OCI-LY7 (cell line): Measurements from ENCODE around the gene GRIPAP1. TPM values are rescaled to one million over a fixed set of nuclear protein-coding genes. Genes with fewer than 3 reads are reported as not detected.

ENCODE experiments used
- BruUV-seq: library from RNA; stranded (reverse); fragments of 400-500 nt; replicated peaks from 2 replicates; lab custom pipeline; 2021; lab: Mats Ljungman, UMichigan
- CTCF ChIA-PET: fragments of 300-600 bp; sonication (Branson Sonifier 250); formaldehyde crosslinking; loops from one replicate; lab custom pipeline; 2022; ENCODE audit warnings: antibody characterized with exemption; ENCODE audit not compliant: unreplicated experiment; lab: Charles Lee
- POLR2A ChIA-PET: fragments of 300-600 bp; sonication (Branson Sonifier 250); formaldehyde crosslinking; loops from one replicate; lab custom pipeline; 2022; ENCODE audit warnings: antibody characterized with exemption; lab: Charles Lee
- DNase-seq: peaks from one replicate; pipeline ENCODE4 v3.0.0-alpha.2; 2015; ENCODE audit warnings: low spot score
- H2AFZ ChIP-seq: fragments of 200-600 bp; sonication (generic), shearing (Covaris generic); 2 replicates; pipeline ENCODE4 v1.6.1; 2014; ENCODE audit warnings: mild to moderate bottlenecking, antibody characterized with exemption, low read length, moderate library complexity
- H3K27ac ChIP-seq: fragments of 200-600 bp; sonication (generic); 2 replicates; pipeline ENCODE4 v1.5.1; 2014; ENCODE audit warnings: mixed run types, low read depth, mild to moderate bottlenecking, moderate library complexity, low read length, inconsistent platforms; ENCODE audit not compliant: poor library complexity, severe bottlenecking
- H3K36me3 ChIP-seq: fragments of 200-600 bp; sonication (generic); 2 replicates; pipeline ENCODE4 v1.6.1; 2014; ENCODE audit warnings: mild to moderate bottlenecking, antibody characterized with exemption, low read length, moderate library complexity, mixed read lengths; ENCODE audit not compliant: insufficient read depth
- H3K4me1 ChIP-seq: fragments of 200-600 bp; sonication (generic); 2 replicates; pipeline ENCODE4 v1.5.1; 2014; ENCODE audit warnings: mild to moderate bottlenecking, low read length; ENCODE audit not compliant: insufficient read depth, poor library complexity, severe bottlenecking
- H3K4me2 ChIP-seq: fragments of 200-600 bp; sonication (generic); 2 replicates; pipeline ENCODE4 v1.6.1; 2014; ENCODE audit warnings: mild to moderate bottlenecking, low read length
- H3K4me3 ChIP-seq: fragments of 200-600 bp; sonication (generic); 2 replicates; pipeline ENCODE4 v1.5.1; 2014; ENCODE audit warnings: mild to moderate bottlenecking, low read depth, low read length; ENCODE audit not compliant: poor library complexity, severe bottlenecking
- H3K79me2 ChIP-seq: fragments of 200-600 bp; sonication (generic); 2 replicates; pipeline ENCODE4 v1.6.1; 2016; ENCODE audit warnings: low read depth, mild to moderate bottlenecking, low read length, moderate library complexity, mixed read lengths; ENCODE audit not compliant: insufficient read depth
- H3K9me2 ChIP-seq: fragments of 200-600 bp; sonication (generic); 2 replicates; pipeline ENCODE4 v1.6.1; 2016; ENCODE audit warnings: mild to moderate bottlenecking, low read length, mixed read lengths; ENCODE audit not compliant: insufficient read depth
- H3K9me3 ChIP-seq: fragments of 200-600 bp; sonication (generic); 2 replicates; pipeline ENCODE4 v1.6.1; 2014; ENCODE audit warnings: mild to moderate bottlenecking, mixed run types, low read length, mixed read lengths
- H4K20me1 ChIP-seq: fragments of 200-600 bp; sonication (generic); 2 replicates; pipeline ENCODE4 v1.6.1; 2014; ENCODE audit warnings: mild to moderate bottlenecking, antibody characterized with exemption, low read length, moderate library complexity, mixed read lengths; ENCODE audit not compliant: insufficient read depth
- CTCF ChIP-seq: fragments of 200-600 bp; sonication (generic); conservative IDR thresholded peaks from 2 replicates; pipeline ENCODE4 v1.5.1; 2014; ENCODE audit warnings: mild to moderate bottlenecking, antibody characterized with exemption, low read length, moderate library complexity, mixed read lengths
- EZH2phosphoT487 ChIP-seq: fragments of 200-600 bp; sonication (generic); IDR thresholded peaks from 2 replicates; pipeline ENCODE4 v1.6.1; 2018; ENCODE audit warnings: low read depth, borderline replicate concordance, mild to moderate bottlenecking, mixed run types, antibody characterized with exemption, low read length, moderate library complexity, mixed read lengths
- intact Hi-C: fragments of 100-400 bp; cut with micrococcal nuclease; formaldehyde crosslinking; loops from one replicate; pipeline ENCODE4 v1.10.0; 2022; ENCODE audit not compliant: unreplicated experiment
- total RNA-seq, 2 experiments: library from RNA; depleted of rRNA in 1 of 2; stranded (reverse); fragments of >200 nt in 1 of 2; shearing (Covaris generic) in 1 of 2; gene quantifications; 2 replicates each; pipeline ENCODE4 v1.2.3, GENCODE V29; 2014 to 2022

Gene GRIPAP1
- total RNA-seq, 2 experiments from 2014 or later, result 27.5 to 95.9 TPM

GRCh38 chrX:49039598-49040375, 37.7 kb upstream of the GRIPAP1 start:
- Histone ChIP-seq H3K4me1 (peaks cover 45% of the 10 kb centered on the region), H3K9me2 (no peaks in the 10 kb centered on the region), H3K4me2 (peak overlapping the region; percentile 68), H3K9me3 (no peaks in the 10 kb centered on the region), H3K27ac (peak overlapping the region; percentile 64), H2AFZ (peak overlapping the region; percentile 11; the same call in 1 of the 2 replicates), H4K20me1 (no peaks in the 10 kb centered on the region), H3K79me2 (peaks cover 13% of the 10 kb centered on the region; the same call in 1 of the 2 replicates), H3K4me3 (peak overlapping the region; percentile 59), H3K36me3 (peaks cover 29% of the 10 kb centered on the region)
- ChIA-PET POLR2A (interaction anchor here (0.6 kb wide), 1 partner anchor 13 kb away, joined by 5 read pairs; no protein-coding TSS in a partner anchor), CTCF (no interaction called here)
- BruUV-seq, result no TSS peak
- TF ChIP-seq EZH2phosphoT487 (no peak), CTCF (no peak)
- intact Hi-C loops, result loop anchor here (5.0 kb wide), 1 partner anchor 142 kb away; the partner anchor contains the start of genes PQBP1 and TIMM17B
- peak; percentile 68 for DNase-seq

DNA sequence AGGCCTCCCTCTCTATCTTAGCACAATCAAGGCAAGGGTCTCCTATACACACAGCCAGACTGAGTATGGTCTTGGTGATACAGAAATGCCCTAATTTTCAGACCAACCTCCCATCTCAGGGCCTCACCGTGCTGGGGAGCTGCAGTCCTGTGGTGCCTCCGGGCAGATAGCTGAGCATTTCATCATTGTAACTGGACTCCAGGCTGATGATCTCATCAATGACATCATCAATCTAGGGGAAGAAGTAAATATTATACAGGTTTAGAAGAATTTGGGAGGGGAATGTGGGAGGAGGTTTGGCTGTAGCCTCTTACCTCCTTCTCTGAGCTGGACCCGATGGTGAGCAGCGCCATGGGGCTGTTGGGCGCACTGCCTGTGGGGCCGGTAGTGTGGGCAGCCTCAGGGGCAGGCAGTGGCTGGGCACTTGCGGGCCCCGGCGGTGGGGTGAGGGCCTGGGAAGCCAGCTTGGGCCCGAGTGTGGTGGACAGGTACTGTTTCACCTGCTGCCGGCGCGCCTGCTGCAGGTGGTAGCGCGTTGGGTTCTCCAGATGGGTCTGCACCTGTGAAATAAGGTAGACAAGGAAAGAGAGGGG, 35.9 kb upstream of the GRIPAP1 start:
- no peaks in the 10 kb centered on the region for H3K9me3 ChIP-seq
- ChIA-PET POLR2A (interaction anchor here (0.7 kb wide), 1 partner anchor 35 kb away, joined by 3 read pairs; no protein-coding TSS in a partner anchor), CTCF (no interaction called here)
- H3K9me2 ChIP-seq, result no peaks in the 10 kb centered on the region
- no peak overlapping the region for H3K27ac ChIP-seq
- peaks cover 41% of the 10 kb centered on the region for H3K36me3 ChIP-seq
- intact Hi-C loops, result no loop called here
- peaks cover 13% of the 10 kb centered on the region; the same call in 1 of the 2 replicates for H3K79me2 ChIP-seq
- no peak overlapping the region for H3K4me2 ChIP-seq
- DNase-seq, result no peak
- TF ChIP-seq CTCF, result no peak
- TF ChIP-seq EZH2phosphoT487, result no peak
- H3K4me3 ChIP-seq, result no peak overlapping the region
- no TSS peak for BruUV-seq
- peaks cover 38% of the 10 kb centered on the region for H3K4me1 ChIP-seq
- H2AFZ ChIP-seq, result no peak overlapping the region
- H4K20me1 ChIP-seq, result no peaks in the 10 kb centered on the region
